ENCODE results near the gene OSBPL1A. TPM values are rescaled to one million over a fixed set of nuclear protein-coding genes. Genes with fewer than 3 reads are reported as not detected.

OSBPL1A gene
- total and polyA plus RNA-seq, 10 of the 15 experiments (the other 5 are each of a cell fraction or from before 2014, with no cell fraction given) = 0.02 to 0.83 (median 0.11) TPM; not detected in 6

GRCh38 chr18:24234330-24234729 is 163.3 kb downstream of the OSBPL1A start:
- no peak overlapping the region for H2AFZ ChIP-seq (ENCODE audit: control insufficient read depth, low read depth, low read length)
- no peak overlapping the region for H3K4me2 ChIP-seq (ENCODE audit: control insufficient read depth, insufficient read depth)
- ATAC-seq (no peak), DNase-seq (ENCODE audit: low read depth, low spot score) (no peak), FAIRE-seq (no peak)
- in situ Hi-C loops (cut with MboI) = no loop called here
- no peaks in the 10 kb centered on the region for H3K4me1 ChIP-seq (ENCODE audit: control insufficient read depth, insufficient read depth, low read length)
- no peaks in the 10 kb centered on the region for H4K20me1 ChIP-seq (ENCODE audit: control insufficient read depth, insufficient read depth)
- intact Hi-C loops (cut with micrococcal nuclease; ENCODE audit: unreplicated experiment) = no loop called here
- WGBS (ENCODE audit: insufficient coverage, insufficient replicate concordance, low lambda C conversion rate, missing lambda C conversion rate) = 19% methylated on average over 5 of the region's 5 CpGs
- SMC1A ChIA-PET (ENCODE audit: uncharacterized antibody, unreplicated experiment) = interaction anchor here (0.8 to 1.0 kb wide), 2 partner anchors 15 to 25 kb away, joined by 3 read pairs; no protein-coding TSS in a partner anchor
- POLR2A ChIA-PET = no interaction called here
- no peak overlapping the region for H3K4me3 ChIP-seq
- no peak overlapping the region for H3K27ac ChIP-seq (ENCODE audit: control insufficient read depth, insufficient read depth)
- no peaks in the 10 kb centered on the region for H3K79me2 ChIP-seq (ENCODE audit: control insufficient read depth, insufficient read depth, low read length)
- H3K36me3 ChIP-seq (ENCODE audit: control insufficient read depth in 2 of 2, insufficient read depth in 2 of 2, low read length in 1 of 2) = no peaks in the 10 kb centered on the region
- no TSS peak for BruUV-seq (replicated peaks)
- no peaks in the 10 kb centered on the region; a peak in 1 of 4 replicates for H3K27me3 ChIP-seq (replicated peaks in 1 of 2; ENCODE audit: control insufficient read depth in 2 of 2, insufficient read depth in 2 of 2, low read length in 1 of 2)
- TF ChIP-seq ZNF207 (IDR thresholded peaks at IDR 0.05; ENCODE audit: borderline replicate concordance) (no peak), ZNF24 (IDR thresholded peaks at IDR 0.05) (no peak), SMC3 (IDR thresholded peaks at IDR 0.05; ENCODE audit: borderline replicate concordance, low read length) (no peak)
- CTCF ChIA-PET = no interaction called here
- no peaks in the 10 kb centered on the region for H3K9me3 ChIP-seq (replicated peaks; ENCODE audit: control insufficient read depth, insufficient read depth, low read length)
- H3K9ac ChIP-seq (ENCODE audit: control insufficient read depth, insufficient read depth, low read length) = no peak overlapping the region
- RAD21 ChIA-PET (ENCODE audit: unreplicated experiment) = no interaction called here

GRCh38 chr18:24232800-24233199 is 164.8 kb downstream of the OSBPL1A start:
- WGBS (ENCODE audit: insufficient coverage, insufficient replicate concordance, low lambda C conversion rate, missing lambda C conversion rate) = 61% methylated on average over 5 of the region's 5 CpGs
- DNase-seq (ENCODE audit: low read depth, low spot score) (no peak), ATAC-seq (no peak), FAIRE-seq (no peak)
- H3K36me3 ChIP-seq (ENCODE audit: control insufficient read depth in 2 of 2, insufficient read depth in 2 of 2, low read length in 1 of 2) = no peaks in the 10 kb centered on the region
- POLR2A ChIA-PET = no interaction called here
- no TSS peak for BruUV-seq (replicated peaks)
- H2AFZ ChIP-seq (ENCODE audit: control insufficient read depth, low read depth, low read length) = no peak overlapping the region
- intact Hi-C loops (cut with micrococcal nuclease; ENCODE audit: unreplicated experiment) = no loop called here
- no peaks in the 10 kb centered on the region for H4K20me1 ChIP-seq (ENCODE audit: control insufficient read depth, insufficient read depth)
- in situ Hi-C loops (cut with MboI) = no loop called here
- H3K4me2 ChIP-seq (ENCODE audit: control insufficient read depth, insufficient read depth) = no peak overlapping the region
- CTCF ChIA-PET = no interaction called here
- no peak for TF ChIP-seq NR2F1 (conservative IDR thresholded peaks at IDR 0.05)
- no peak for TF ChIP-seq RFX5 (IDR thresholded peaks at IDR 0.05; ENCODE audit: low read depth, low read length)
- TF ChIP-seq SMARCA5 (IDR thresholded peaks at IDR 0.05) = no peak
- TF ChIP-seq PKNOX1 (IDR thresholded peaks at IDR 0.05) = no peak
- no peak for TF ChIP-seq MAX (IDR thresholded peaks at IDR 0.05; ENCODE audit: low read depth, low read length)
- TF ChIP-seq EGR1 (IDR thresholded peaks at IDR 0.05; ENCODE audit: borderline replicate concordance in 1 of 2, low read depth in 2 of 2, low read length in 2 of 2) = no peak
- no peak for TF ChIP-seq SRF (IDR thresholded peaks at IDR 0.05; ENCODE audit: low read depth in 2 of 2, low read length in 2 of 2)
- no peak for TF ChIP-seq E2F8 (IDR thresholded peaks at IDR 0.05; ENCODE audit: low read depth, partially characterized antibody)
- no peak overlapping the region for H3K9ac ChIP-seq (ENCODE audit: control insufficient read depth, insufficient read depth, low read length)
- H3K79me2 ChIP-seq (ENCODE audit: control insufficient read depth, insufficient read depth, low read length) = no peaks in the 10 kb centered on the region
- no peaks in the 10 kb centered on the region; a peak in 1 of 4 replicates for H3K27me3 ChIP-seq (replicated peaks in 1 of 2; ENCODE audit: control insufficient read depth in 2 of 2, insufficient read depth in 2 of 2, low read length in 1 of 2)
- RAD21 ChIA-PET (ENCODE audit: unreplicated experiment) = no interaction called here
- H3K4me1 ChIP-seq (ENCODE audit: control insufficient read depth, insufficient read depth, low read length) = no peaks in the 10 kb centered on the region
- SMC1A ChIA-PET (ENCODE audit: uncharacterized antibody, unreplicated experiment) = no interaction called here
- no peak overlapping the region for H3K27ac ChIP-seq (ENCODE audit: control insufficient read depth, insufficient read depth)
- no peak overlapping the region for H3K4me3 ChIP-seq
- no peaks in the 10 kb centered on the region for H3K9me3 ChIP-seq (replicated peaks; ENCODE audit: control insufficient read depth, insufficient read depth, low read length)
